ENCODE data around the gene LEPR.
A peak's percentile ranks its signal among the peaks of the same experiment; 100 is the strongest.
"Not testable (repeated sequence)": the region's sequence is repeated elsewhere in the genome, so short reads cannot be mapped to it uniquely, and the experiment has no call there.

LEPR gene

GRCh38 chr1:65420590-65421350 is at the start of gene LEPR, which contains the start of gene LEPROT:
LEPR (plus strand) TSS chr1:65420668; CDS start chr1:65565566, 144,898 bp downstream.
LEPROT (plus strand) TSS chr1:65420668; CDS start chr1:65420725, 57 bp downstream.
- DNase-seq: no peak

DNA sequence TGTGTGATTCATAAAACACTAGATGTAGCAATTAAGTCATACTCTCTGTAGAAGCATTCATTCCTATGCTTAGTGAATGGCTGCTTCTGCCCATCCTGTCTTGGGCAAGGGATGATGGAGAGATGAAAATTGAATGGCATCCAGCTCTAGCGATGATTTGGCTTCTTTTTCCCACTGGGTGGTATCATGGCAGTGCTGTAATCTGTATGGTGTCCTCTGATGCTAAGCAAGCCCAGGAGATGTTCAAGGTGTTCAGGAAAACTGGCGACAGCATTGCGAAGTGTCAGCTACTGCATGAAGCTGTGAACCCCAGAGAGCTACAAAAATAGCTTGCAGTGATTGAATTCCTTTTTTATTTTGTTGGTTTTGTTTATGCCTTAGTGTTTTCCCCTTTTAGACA is 48.9 kb upstream of the LEPR start:
- DNase-seq: no peak

DNA sequence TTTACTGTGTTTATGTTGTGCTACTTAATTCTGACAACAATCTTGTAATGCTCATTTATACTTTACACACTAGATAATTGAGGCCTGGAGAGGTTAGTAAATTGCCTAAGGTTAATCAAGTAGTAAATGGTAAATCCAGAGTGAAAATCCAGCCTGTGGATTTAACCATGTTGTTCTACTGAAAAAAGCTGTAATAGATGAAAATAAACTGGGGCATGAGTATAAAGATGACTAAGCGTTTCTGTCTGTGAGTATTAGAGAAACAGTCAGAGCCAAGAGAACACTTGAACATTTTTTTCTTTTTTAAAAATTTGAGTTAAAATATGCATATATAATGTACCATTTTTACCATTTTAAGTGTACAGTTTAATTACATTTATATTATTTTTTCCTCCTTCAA is 47.9 kb upstream of the LEPR start:
- DNase-seq: peak; percentile 4

DNA sequence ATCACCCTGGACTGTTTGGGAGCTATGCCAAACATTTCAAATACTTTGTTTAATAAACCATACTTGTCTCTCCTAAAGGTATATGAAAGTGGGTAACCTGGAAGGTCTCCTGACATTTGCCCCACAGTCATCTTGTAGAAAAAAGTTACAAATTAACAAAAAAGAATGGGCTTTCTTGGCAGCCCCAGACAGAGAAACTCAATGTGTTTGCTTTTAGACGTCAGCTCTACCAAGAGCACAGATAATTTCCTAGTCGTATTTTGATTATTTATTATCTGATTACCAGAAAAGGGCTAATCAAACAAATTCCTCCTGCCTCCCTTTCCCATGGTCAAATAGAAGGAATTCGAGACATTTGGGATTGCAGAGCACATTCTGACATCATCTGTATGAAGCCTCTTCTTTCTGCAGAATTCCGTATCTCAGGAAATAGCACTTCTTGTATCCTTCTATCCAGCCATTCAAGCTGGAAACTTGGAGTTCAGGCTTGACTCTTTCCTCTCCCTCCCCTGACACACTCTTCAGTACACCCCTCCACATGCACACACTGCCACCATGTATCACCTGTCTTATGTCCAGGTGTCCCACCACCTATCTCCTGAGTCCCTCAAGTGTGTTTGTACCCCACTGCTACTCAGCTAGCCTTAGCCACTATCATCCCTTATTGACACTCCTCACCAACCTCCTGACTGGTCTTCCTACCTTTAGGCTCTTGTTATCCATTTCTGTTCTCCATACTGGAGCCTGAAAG is 42.8 kb upstream of the LEPR start:
- no peak for DNase-seq

GRCh38 chr1:65378247-65378946 is 42.1 kb upstream of the LEPR start:
- no peak for DNase-seq

- DNase-seq: not testable (repeated sequence)
Observed at GRCh38 chr1:65384426-65384825, 36.0 kb upstream of the LEPR start.

- no peak for DNase-seq
Observed at GRCh38 chr1:65386439-65386838, 34.0 kb upstream of the LEPR start.

GRCh38 chr1:65387821-65388220 is 32.6 kb upstream of the LEPR start:
- peak; percentile 20 for DNase-seq

DNA sequence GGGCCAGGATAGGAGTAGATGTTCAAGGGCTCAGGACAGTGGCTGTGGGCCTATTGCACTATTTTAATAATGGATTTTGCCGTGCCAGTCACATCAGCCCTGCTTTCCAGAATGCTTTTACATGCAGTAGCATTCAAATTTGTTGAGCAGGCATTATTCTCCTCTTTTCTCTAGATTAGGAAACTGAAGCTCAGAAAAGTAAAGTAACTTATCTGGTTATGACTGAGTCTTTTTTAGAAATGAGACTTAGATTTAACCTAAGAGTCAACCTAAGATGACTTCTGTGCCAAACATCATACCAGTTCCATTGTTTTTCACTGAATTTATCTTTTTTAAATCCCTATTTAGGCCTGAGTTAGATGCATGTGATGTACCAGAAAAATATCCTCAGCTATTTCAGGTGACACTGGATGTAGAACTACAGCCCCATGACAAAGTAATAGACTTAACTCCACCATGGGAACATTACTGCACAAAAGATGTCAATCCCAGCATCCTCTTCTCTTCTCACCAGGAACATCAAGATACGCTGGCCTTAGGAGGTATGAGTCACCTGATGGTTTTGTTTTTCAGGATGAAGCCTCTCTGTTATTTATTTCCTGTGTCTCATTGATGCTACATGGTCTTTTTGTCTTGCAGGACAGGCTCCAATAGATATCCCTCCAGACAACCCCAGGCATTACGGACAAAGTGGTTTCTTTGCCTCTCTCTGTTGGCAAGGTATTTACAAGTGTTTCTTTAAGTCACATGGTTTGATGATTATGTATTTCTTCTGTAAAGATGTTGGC is 31.4 kb upstream of the LEPR start:
- no peak for DNase-seq

DNA sequence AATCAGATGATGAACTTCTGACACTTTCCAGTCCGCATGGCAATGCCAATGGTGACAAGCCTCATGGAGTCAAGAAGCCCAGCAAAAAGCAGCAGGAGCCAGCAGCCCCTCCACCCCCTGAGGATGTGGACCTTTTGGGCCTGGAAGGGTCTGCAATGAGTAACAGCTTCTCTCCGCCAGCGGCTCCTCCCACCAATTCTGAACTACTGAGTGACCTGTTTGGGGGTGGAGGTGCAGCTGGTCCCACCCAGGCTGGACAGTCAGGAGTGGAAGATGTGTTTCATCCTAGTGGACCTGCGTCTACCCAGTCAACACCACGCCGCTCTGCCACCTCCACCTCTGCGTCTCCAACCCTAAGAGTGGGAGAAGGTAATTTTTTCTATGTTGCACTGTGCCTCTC is 28.0 kb upstream of the LEPR start:
- no peak for DNase-seq

DNA sequence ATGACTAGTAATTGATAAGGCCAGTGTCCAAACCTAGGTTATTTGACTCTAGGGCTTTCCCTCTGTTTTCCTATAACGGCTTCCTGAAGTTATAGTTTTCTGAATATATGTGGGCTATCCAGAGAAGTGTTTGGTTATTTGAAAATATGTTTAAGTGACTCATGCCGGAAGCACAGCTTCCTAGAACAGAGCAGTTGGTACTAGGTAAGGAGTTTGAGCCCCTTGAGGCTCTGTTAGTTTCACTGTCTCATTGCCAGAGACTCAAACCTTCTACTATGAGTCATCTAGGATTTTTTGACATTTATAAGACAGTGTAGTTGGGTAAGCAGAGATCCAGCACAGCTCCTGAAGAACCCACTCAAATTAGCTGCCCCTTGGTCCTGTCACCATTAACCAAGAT is 27.1 kb upstream of the LEPR start:
- peak; percentile 30 for DNase-seq

- no peak for DNase-seq
Observed at GRCh38 chr1:65393928-65394327, 26.5 kb upstream of the LEPR start.

DNA sequence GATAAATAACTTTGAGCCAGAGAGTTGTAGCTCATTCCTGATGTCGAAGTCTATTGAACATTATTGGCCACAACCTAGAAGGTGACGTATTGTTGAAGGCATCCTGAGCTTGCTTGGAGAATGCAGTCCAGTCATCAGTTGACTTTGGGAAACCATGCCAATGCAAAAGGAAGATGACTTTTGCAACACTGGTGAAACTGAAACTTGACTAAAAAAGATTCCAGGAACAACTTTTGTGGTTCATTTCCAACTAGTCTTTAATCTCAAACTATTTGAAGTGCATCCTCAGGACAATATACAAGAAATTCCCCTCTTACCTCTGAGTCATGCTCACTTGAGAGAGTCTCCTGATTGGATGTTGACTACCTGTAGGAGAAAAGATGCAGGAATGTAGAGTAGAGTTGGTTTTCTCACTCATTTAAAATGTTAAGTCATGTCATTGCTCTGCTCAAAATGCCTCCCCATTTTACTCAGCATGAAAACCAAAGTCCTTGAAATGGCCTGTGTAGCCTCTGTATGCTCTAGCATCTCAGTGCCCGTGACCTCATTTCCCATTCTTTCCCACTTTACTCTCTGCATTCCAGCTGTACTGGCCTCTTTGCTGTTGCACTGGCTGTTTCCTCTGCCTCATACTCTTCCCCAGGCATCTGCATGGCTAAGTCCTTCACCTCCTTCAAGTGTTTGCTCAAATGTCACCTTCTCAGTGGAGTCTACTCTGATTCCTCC is 24.4 kb upstream of the LEPR start:
- peak; percentile 55 for DNase-seq

GRCh38 chr1:65398083-65398482 is 22.4 kb upstream of the LEPR start:
- no peak for DNase-seq

- no peak for DNase-seq
Observed at GRCh38 chr1:65399003-65399402, 21.5 kb upstream of the LEPR start.

DNA sequence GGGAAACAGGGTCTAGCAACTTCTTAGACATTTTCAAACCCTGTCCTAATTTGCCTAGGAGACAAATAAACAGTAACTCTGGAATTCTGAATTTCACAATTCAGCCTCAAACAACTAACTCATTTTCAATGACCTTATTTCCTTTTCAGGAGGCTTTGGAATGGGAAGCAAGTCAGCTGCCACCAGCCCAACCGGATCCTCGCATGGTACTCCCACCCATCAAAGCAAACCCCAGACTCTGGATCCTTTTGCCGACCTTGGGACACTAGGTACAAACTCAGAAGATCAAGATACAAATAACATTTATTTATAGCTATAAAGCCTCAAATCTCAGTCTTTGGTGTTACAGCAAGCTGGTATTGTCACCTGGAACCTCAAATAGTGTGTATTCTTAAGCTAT is 18.9 kb upstream of the LEPR start:
- DNase-seq: no peak

GRCh38 chr1:65404941-65405340 is 15.5 kb upstream of the LEPR start:
- no peak for DNase-seq

- DNase-seq: peak; percentile 80
Observed at GRCh38 chr1:65407877-65408276, 12.6 kb upstream of the LEPR start.

- DNase-seq: peak; percentile 33
Observed at GRCh38 chr1:65409314-65409713, 11.2 kb upstream of the LEPR start.

- no peak for DNase-seq
Observed at GRCh38 chr1:65409816-65410326, 10.6 kb upstream of the LEPR start.

DNA sequence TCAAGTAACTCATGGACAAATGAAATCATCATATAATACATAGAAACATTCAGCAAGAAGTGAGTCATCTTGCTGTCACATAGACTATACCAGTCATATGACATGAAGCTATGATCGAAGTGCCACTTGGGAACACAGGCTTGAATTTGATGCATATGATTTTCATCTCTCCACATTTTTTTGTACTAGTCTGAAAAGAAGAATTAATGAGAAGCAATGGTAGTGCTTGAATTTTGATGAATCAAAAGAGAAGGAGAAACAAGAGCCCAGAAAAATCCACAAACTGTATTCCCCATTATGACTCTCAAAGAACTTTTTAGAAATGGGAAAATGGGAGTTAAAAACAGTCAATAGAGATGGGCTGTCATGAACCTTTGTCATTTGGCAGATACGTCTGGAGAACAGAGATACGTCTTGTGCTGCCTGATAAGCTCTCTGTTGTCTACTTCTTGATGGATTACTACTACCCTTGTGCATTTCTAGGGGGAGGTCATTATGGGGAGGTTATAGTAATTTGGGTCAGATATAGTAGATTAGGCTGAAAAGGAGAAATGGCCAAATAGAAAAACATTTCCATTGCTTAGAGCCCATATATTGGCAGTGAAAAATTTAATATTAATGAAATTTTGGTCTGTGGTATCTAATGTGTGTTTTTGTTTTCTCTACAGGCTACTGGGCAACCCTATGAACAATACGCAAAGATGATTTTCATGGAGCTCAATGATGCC is 8.0 kb upstream of the LEPR start:
- no peak for DNase-seq

Data from kidney glomerular epithelial cell (primary cell).